ENCODE data around the gene BRSK1.

DNA sequence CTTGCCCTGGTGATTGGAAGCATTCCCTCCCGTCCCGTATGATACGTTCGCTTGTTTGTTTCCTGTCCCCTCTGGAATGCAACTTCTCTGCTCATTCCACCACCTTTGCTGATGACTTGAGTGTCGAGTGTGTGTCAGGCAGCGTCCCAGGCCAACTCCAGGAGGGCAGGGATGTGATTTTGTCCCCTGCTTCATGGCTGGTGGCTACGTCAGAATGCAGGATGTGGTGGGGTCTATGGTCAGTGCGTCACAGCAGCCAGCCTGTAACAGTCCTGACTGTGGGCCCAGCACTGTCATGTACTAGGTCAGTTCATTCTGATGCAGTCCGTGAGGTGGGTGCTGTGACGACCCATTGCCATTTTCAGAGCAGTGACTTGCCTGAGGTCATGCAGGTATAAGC, 16.2 kb downstream of the BRSK1 start:
- TF ChIP-seq, protein P1, sequence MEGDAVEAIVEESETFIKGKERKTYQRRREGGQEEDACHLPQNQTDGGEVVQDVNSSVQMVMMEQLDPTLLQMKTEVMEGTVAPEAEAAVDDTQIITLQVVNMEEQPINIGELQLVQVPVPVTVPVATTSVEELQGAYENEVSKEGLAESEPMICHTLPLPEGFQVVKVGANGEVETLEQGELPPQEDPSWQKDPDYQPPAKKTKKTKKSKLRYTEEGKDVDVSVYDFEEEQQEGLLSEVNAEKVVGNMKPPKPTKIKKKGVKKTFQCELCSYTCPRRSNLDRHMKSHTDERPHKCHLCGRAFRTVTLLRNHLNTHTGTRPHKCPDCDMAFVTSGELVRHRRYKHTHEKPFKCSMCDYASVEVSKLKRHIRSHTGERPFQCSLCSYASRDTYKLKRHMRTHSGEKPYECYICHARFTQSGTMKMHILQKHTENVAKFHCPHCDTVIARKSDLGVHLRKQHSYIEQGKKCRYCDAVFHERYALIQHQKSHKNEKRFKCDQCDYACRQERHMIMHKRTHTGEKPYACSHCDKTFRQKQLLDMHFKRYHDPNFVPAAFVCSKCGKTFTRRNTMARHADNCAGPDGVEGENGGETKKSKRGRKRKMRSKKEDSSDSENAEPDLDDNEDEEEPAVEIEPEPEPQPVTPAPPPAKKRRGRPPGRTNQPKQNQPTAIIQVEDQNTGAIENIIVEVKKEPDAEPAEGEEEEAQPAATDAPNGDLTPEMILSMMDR (conservative IDR thresholded peaks at IDR 0.05; ENCODE audit: low read depth, low read length), result no peak
- TF ChIP-seq EZH2 (IDR thresholded peaks at IDR 0.05; ENCODE audit: low read length, unreplicated experiment), result no peak

All from PC-3 (cell line).